ENCODE measurements around the gene PSMD14.
"Not testable (repeated sequence)": the region's sequence is repeated elsewhere in the genome, so short reads cannot be mapped to it uniquely, and the experiment has no call there.

The PSMD14 gene

DNA sequence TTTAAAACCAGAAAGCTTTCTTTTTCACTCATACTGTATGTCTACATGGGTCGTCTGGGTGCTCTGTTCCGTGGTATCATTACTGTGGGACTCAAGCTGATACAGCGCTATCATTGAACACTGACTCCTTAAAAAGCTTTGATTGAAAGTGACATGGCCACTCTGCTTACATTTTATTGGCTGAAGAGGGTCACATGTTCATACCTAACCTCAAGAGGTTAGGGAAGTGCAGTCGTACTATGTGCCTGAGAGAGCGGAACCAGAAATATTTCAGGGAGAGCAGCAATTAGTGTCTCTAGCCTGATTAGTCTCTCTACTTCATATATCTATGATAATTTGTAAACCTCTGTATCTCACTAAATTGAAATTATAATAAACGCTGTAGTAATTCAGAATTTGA, 43.5 kb downstream of the PSMD14 start:
- Histone ChIP-seq H3K4me3 (ENCODE audit: low read length) (no peak overlapping the region), H3K36me3 (ENCODE audit: insufficient read depth, low read length) (no peaks in the 10 kb centered on the region), H3K4me1 (ENCODE audit: insufficient read depth, low read length) (peaks cover 42% of the 10 kb centered on the region), H2AFZ (ENCODE audit: low read depth, low read length) (no peak overlapping the region), H3K9me3 (ENCODE audit: low read length) (no peaks in the 10 kb centered on the region), H3K27me3 (ENCODE audit: insufficient read depth, low read length) (no peaks in the 10 kb centered on the region)

DNA sequence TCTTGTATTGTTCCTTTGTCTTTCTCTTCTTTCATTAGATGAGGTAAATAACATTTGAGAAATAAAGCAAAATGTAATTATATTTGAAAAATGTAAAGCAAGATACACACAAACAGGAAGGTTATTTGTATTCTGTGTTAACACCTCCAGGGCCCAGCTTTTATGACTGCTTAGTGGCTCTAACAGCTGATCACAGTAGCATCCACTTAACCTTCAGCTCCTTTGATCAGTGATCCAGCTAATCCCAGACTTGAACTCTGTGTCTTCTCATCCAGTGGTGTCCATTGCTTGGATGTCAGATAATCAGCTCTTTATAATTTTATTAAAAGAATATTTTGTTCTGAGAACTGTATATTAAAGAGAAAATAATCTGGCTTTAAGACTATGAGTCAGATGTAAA, 44.5 kb downstream of the PSMD14 start:
- Histone ChIP-seq H3K4me1 (ENCODE audit: insufficient read depth, low read length) (peaks cover 42% of the 10 kb centered on the region), H3K36me3 (ENCODE audit: insufficient read depth, low read length) (no peaks in the 10 kb centered on the region), H3K4me3 (ENCODE audit: low read length) (no peak overlapping the region), H2AFZ (ENCODE audit: low read depth, low read length) (no peak overlapping the region), H3K9me3 (ENCODE audit: low read length) (no peaks in the 10 kb centered on the region), H3K27me3 (ENCODE audit: insufficient read depth, low read length) (no peaks in the 10 kb centered on the region)

DNA sequence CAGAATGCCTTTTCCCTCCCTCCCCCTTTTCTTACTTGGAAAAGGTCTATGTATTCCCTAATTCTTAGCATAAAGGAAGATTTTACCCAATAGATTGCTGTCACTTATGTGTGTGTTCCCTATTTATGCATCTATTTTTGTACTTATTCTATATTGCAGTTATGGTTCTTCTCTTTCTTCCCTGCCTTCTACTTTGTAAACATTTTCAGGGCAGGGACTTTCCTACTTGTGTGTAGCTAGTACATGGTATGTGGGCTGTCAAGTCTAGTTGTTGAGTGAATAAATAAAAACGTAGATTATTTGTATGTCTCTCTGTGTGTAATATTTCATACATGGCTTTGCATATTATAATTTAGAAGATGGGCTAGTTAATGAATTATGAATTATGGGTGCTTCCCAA, 45.3 kb downstream of the PSMD14 start:
- Histone ChIP-seq H2AFZ (ENCODE audit: low read depth, low read length) (no peak overlapping the region), H3K36me3 (ENCODE audit: insufficient read depth, low read length) (no peaks in the 10 kb centered on the region), H3K27me3 (ENCODE audit: insufficient read depth, low read length) (no peaks in the 10 kb centered on the region), H3K9me3 (ENCODE audit: low read length) (no peaks in the 10 kb centered on the region), H3K4me3 (ENCODE audit: low read length) (no peak overlapping the region), H3K4me1 (ENCODE audit: insufficient read depth, low read length) (peaks cover 42% of the 10 kb centered on the region)

DNA sequence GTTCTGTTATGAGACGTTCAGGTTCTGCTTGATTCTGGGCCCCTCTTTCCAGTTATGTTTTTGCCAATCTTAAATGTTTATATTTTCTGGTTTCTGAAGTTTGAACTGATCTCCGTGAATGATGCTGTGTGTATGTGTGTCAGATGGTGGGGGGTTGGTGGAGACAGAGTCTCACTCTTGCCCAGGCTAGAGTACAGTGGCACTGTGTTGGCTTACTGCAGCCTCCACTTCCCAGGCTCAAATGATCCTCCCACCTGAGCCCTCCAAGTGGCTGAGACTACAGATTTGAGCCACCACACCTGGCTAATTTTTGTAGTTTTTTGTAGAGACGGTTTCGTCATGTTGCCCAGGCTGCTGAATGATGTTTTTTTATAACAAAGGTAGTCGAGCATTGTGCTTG, 45.9 kb downstream of the PSMD14 start:
- H3K36me3 ChIP-seq (ENCODE audit: insufficient read depth, low read length), result no peaks in the 10 kb centered on the region
- H3K4me3 ChIP-seq (ENCODE audit: low read length), result no peak overlapping the region
- no peak overlapping the region for H2AFZ ChIP-seq (ENCODE audit: low read depth, low read length)
- H3K27me3 ChIP-seq (ENCODE audit: insufficient read depth, low read length), result no peaks in the 10 kb centered on the region
- H3K9me3 ChIP-seq (ENCODE audit: low read length), result no peaks in the 10 kb centered on the region
- H3K4me1 ChIP-seq (ENCODE audit: insufficient read depth, low read length), result peaks cover 42% of the 10 kb centered on the region

DNA sequence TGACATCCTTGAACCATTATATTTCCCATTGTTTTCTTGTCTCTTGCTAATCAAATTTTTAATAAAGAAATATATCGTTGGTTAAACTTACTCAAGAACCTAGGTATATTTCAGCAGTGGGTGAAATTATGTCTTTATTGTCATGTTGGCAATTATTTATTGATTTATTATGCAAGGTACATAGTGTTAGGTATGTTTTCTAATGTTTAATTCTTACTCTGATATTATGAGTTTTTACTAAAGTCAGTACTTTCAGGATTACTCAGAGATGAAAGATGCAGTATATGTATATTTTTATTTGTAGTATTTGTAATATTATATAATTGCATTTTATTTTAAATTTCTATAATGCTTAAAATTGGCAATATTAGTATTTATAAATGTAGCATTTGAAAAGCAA, 46.9 kb downstream of the PSMD14 start:
- Histone ChIP-seq H3K27me3 (ENCODE audit: insufficient read depth, low read length) (no peaks in the 10 kb centered on the region), H2AFZ (ENCODE audit: low read depth, low read length) (no peak overlapping the region), H3K4me1 (ENCODE audit: insufficient read depth, low read length) (peaks cover 42% of the 10 kb centered on the region), H3K9me3 (ENCODE audit: low read length) (no peaks in the 10 kb centered on the region), H3K4me3 (ENCODE audit: low read length) (no peak overlapping the region), H3K36me3 (ENCODE audit: insufficient read depth, low read length) (no peaks in the 10 kb centered on the region)

DNA sequence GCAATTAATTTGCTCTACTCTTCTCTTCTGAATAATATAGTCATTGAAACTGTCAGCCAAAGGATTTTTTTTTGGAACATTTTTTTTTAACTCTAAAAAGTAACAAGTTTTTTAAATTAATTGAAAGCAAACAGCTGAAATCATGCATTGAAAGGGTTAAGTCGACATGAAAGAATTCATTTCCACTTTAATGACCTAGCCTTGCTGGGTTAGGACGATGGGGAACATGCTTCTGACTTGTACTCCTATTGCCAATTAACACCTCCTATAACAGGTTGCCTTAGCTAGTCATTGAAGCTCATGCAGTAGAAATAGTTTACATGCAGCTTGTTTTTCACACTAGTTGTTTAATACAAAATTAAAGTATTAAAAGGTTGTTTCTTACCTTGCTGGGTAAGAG, 47.8 kb downstream of the PSMD14 start:
- Histone ChIP-seq H2AFZ (ENCODE audit: low read depth, low read length) (no peak overlapping the region), H3K4me1 (ENCODE audit: insufficient read depth, low read length) (peaks cover 42% of the 10 kb centered on the region), H3K4me3 (ENCODE audit: low read length) (no peak overlapping the region), H3K36me3 (ENCODE audit: insufficient read depth, low read length) (no peaks in the 10 kb centered on the region), H3K27me3 (ENCODE audit: insufficient read depth, low read length) (no peaks in the 10 kb centered on the region), H3K9me3 (ENCODE audit: low read length) (no peaks in the 10 kb centered on the region)

DNA sequence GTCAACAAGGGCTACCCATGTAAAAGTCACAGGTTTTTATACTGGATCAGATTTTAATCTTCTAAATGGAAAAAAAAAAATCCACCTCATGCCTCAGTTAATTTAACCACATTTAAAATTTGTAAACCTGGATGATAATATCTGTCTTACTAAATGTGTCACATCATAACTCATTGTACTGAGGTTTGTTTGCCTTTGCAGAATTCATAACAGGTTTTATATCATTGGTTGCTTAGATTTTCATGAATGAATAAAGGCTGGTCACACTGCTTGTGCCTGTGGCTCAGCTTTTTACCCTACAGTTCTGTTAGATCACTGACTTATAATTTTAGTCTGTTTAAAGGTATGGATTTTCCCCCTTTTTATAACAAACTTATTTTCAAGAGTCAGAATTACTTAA, 48.9 kb downstream of the PSMD14 start:
- Histone ChIP-seq H3K4me1 (ENCODE audit: insufficient read depth, low read length) (peaks cover 33% of the 10 kb centered on the region), H3K4me3 (ENCODE audit: low read length) (no peak overlapping the region), H3K9me3 (ENCODE audit: low read length) (no peaks in the 10 kb centered on the region), H3K27me3 (ENCODE audit: insufficient read depth, low read length) (no peaks in the 10 kb centered on the region), H3K36me3 (ENCODE audit: insufficient read depth, low read length) (no peaks in the 10 kb centered on the region), H2AFZ (ENCODE audit: low read depth, low read length) (no peak overlapping the region)

DNA sequence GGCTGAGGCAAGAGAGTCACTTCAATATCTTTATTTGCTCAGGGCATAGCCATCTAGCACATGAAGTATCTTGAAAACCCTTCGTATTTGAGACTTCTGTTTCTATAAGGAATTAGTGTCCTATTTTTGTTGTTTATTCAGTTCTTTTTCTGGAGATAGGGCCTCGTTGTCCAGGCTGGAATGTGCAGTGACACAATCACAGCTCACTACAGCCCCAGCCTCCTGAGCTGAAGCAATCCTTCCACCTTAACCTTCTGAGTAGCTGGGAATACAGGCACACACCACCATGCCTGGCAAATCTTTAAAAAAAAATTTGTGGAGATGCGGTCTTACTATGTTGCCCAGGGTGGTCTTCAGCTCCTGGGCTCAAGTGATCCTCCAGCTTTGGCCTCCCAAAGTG, 50.6 kb downstream of the PSMD14 start:
- Histone ChIP-seq H2AFZ (ENCODE audit: low read depth, low read length) (no peak overlapping the region), H3K36me3 (ENCODE audit: insufficient read depth, low read length) (no peaks in the 10 kb centered on the region), H3K27me3 (ENCODE audit: insufficient read depth, low read length) (no peaks in the 10 kb centered on the region), H3K4me1 (ENCODE audit: insufficient read depth, low read length) (peaks cover 18% of the 10 kb centered on the region), H3K9me3 (ENCODE audit: low read length) (peaks cover 2% of the 10 kb centered on the region), H3K4me3 (ENCODE audit: low read length) (no peak overlapping the region)

DNA sequence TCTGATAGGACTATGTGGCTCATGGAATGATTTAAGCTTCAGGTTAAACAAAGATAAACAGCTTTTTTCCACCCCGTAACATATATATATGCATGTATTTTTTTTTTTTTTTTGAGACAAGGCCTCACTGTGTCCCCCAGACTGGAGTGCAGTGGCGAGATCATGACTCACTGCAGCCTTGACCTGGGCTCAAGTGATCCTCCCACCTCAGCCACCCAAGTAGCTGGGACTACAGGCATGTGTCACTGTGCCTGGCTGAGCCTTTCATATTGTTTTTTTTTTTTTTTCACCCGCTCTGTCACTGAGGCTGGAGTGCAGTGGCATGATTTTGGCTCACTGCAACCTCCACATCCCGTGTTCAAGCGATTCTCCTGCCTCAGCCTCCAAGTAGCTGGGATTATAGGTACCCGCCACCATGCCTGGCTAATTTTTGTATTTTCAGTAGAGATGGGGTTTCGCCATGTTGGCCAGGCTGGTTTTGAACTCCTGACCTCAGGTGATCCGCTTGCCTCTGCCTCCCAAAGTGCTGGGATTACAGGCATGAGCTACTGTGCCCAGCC, 52.0 kb downstream of the PSMD14 start:
- not testable (repeated sequence) for H3K27me3 ChIP-seq (ENCODE audit: insufficient read depth, low read length); H3K4me3 ChIP-seq (ENCODE audit: low read length); H3K4me1 ChIP-seq (ENCODE audit: insufficient read depth, low read length); H3K9me3 ChIP-seq (ENCODE audit: low read length); H3K36me3 ChIP-seq (ENCODE audit: insufficient read depth, low read length); H2AFZ ChIP-seq (ENCODE audit: low read depth, low read length)

DNA sequence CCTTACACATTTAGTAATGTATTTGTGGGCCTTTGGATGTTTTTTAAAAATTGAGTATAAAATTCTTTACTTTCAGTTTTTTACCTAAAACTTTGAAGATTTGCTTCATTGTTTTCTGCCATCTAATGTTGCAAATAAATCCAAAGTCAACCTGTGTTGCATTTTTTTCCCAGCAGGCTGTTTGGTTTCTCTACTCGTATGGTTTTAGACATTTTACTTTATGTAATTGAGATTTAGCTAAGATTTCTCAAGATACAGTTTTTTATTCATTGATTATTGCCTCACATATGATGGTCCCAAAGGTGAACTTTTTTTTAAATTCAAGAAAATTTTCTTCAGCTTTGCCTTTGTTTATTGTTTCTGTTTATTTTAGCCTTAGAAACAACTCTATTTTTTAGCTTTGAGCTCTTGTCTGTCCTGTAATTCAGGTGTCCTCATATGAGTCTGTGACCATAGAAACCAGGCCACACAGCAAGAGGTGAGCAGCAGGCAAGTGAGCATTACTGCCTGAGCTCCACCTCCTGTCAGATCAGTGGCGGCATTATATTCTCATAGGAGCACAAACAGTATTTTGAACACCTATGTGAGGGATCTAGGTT, 54.4 kb downstream of the PSMD14 start:
- Histone ChIP-seq H3K36me3 (ENCODE audit: insufficient read depth, low read length) (no peaks in the 10 kb centered on the region), H2AFZ (ENCODE audit: low read depth, low read length) (no peak overlapping the region), H3K4me1 (ENCODE audit: insufficient read depth, low read length) (no peaks in the 10 kb centered on the region), H3K4me3 (ENCODE audit: low read length) (no peak overlapping the region), H3K9me3 (ENCODE audit: low read length) (peaks cover 2% of the 10 kb centered on the region), H3K27me3 (ENCODE audit: insufficient read depth, low read length) (no peaks in the 10 kb centered on the region)

DNA sequence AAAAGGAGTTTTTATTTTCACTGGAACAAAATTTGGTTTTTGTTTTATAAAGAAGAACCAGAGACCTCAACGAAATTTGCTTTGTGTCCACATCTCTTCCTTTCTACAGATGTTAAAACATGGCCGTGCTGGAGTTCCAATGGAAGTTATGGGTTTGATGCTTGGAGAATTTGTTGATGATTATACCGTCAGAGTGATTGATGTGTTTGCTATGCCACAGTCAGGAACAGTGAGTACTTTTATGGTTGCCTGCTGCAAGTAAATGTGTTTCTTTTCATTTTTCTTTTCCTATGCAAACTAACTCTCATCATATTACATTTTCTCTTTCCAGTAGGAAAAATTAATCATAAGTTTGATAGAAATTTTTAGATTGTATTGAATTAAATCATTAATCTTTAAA, 59.5 kb downstream of the PSMD14 start:
- H3K36me3 ChIP-seq (ENCODE audit: insufficient read depth, low read length), result peaks cover 28% of the 10 kb centered on the region
- H3K4me3 ChIP-seq (ENCODE audit: low read length), result no peak overlapping the region
- no peaks in the 10 kb centered on the region for H3K27me3 ChIP-seq (ENCODE audit: insufficient read depth, low read length)

DNA sequence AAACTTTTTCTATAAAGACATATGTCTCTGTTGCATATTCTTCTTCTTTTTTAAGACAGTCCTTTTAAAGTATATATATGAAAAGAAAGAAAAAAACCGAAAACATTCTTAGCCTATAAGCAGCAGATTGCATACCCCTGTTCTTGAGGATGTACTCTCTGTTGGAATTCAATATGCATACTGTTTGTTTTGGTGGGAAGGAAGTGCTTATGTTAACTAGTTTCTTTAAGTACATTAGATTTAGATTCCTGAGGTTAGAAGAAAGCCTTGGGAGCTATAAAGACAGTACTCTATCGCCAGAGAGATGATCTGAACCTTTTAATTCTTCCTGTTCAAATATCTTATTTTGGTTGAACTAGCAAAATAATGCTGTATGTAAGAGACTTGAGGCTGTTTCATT, 61.1 kb downstream of the PSMD14 start:
- Histone ChIP-seq H3K9me3 (ENCODE audit: low read length) (no peaks in the 10 kb centered on the region), H3K4me1 (ENCODE audit: insufficient read depth, low read length) (peaks cover 7% of the 10 kb centered on the region), H3K27me3 (ENCODE audit: insufficient read depth, low read length) (no peaks in the 10 kb centered on the region), H3K36me3 (ENCODE audit: insufficient read depth, low read length) (peaks cover 28% of the 10 kb centered on the region), H2AFZ (ENCODE audit: low read depth, low read length) (no peak overlapping the region), H3K4me3 (ENCODE audit: low read length) (no peak overlapping the region)

More for the DNA sequence above, 59.5 kb downstream of the PSMD14 start:
- peaks cover 7% of the 10 kb centered on the region for H3K4me1 ChIP-seq (ENCODE audit: insufficient read depth, low read length)
- no peak overlapping the region for H2AFZ ChIP-seq (ENCODE audit: low read depth, low read length)
- H3K9me3 ChIP-seq (ENCODE audit: low read length), result peaks cover 2% of the 10 kb centered on the region

DNA sequence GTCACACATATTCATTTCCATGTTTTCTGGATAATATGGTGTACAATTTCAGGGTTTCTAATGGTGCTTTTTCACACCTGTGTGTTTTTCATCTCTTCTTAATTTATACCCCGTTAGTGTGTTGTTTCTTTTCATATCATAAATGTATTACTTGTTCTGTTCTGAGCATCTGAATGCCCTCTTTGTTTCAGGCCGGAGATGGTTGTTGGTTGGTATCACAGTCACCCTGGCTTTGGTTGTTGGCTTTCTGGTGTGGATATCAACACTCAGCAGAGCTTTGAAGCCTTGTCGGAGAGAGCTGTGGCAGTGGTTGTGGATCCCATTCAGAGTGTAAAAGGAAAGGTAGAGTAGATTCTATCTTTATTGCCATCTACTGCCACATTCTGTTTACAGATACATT, 62.8 kb downstream of the PSMD14 start:
- Histone ChIP-seq H3K9me3 (ENCODE audit: low read length) (no peaks in the 10 kb centered on the region), H3K4me3 (ENCODE audit: low read length) (no peak overlapping the region), H3K27me3 (ENCODE audit: insufficient read depth, low read length) (no peaks in the 10 kb centered on the region), H3K36me3 (ENCODE audit: insufficient read depth, low read length) (peaks cover 28% of the 10 kb centered on the region), H2AFZ (ENCODE audit: low read depth, low read length) (no peak overlapping the region), H3K4me1 (ENCODE audit: insufficient read depth, low read length) (peaks cover 7% of the 10 kb centered on the region)

DNA sequence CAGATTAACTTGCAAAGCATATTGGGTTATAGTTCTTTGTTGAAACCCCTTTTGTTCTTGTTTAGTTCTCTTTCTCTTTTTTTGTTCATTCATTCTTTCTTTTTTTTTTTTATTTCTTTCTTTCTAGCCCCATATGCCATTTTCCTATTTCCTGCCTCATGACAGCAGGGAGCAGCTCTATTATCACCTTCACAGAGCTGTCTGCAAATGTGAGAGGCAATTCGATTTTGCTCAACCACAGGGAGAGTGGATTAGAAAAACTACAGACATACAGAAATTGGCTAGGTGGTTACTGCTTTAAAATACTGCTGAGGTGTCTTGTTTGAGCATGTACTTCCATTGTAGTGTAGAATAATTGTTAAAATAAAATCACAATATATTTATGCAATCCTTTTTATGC, 63.6 kb downstream of the PSMD14 start:
- Histone ChIP-seq H3K9me3 (ENCODE audit: low read length) (no peaks in the 10 kb centered on the region), H2AFZ (ENCODE audit: low read depth, low read length) (no peak overlapping the region), H3K4me3 (ENCODE audit: low read length) (no peak overlapping the region), H3K36me3 (ENCODE audit: insufficient read depth, low read length) (peaks cover 28% of the 10 kb centered on the region), H3K4me1 (ENCODE audit: insufficient read depth, low read length) (peaks cover 7% of the 10 kb centered on the region), H3K27me3 (ENCODE audit: insufficient read depth, low read length) (no peaks in the 10 kb centered on the region)
